Heart right ventricle (tissue), 16 donors: ENCODE results near the gene SPIN3. TPM values are rescaled to one million over a fixed set of nuclear protein-coding genes. Genes with fewer than 3 reads are reported as not detected.
"Not testable (repeated sequence)": the region's sequence is repeated elsewhere in the genome, so short reads cannot be mapped to it uniquely, and the experiment has no call there.

Experiments used
- ATAC-seq, 8 donors: fragments of 200-7000 bp; cut with Tn5 transposase; one replicate each; pipeline ENCODE4 v1.9.1; 2020; ENCODE audit warnings: mild to moderate bottlenecking in 8 of 8, moderate library complexity in 8 of 8, moderate number of reproducible peaks in 1 of 8
- DNase-seq, 2 donors: peaks; one replicate each; pipeline ENCODE4 v3.0.0-alpha.2; 2020
- H3K27ac ChIP-seq, 10 donors: fragments of 200-600 bp; sonication (generic) in 2 of 10; one replicate each; pipeline versions ENCODE4 v1.5.0 to v1.8.0; 2020 to 2022; ENCODE audit warnings: mild to moderate bottlenecking in 3 of 10
- H3K27me3 ChIP-seq, 7 donors: fragments of 200-600 bp; one replicate each; pipeline ENCODE4 v1.8.0; 2021 to 2022; ENCODE audit warnings: mild to moderate bottlenecking in 2 of 7
- H3K36me3 ChIP-seq, 9 donors: fragments of 200-600 bp; sonication (generic) in 1 of 9; one replicate each; pipeline versions ENCODE4 v1.5.0 to v1.8.0; 2020 to 2022; ENCODE audit warnings: mild to moderate bottlenecking in 2 of 9
- H3K4me1 ChIP-seq, 9 donors: fragments of 200-600 bp; sonication (generic) in 1 of 9; one replicate each; pipeline versions ENCODE4 v1.5.0 to v1.8.0; 2020 to 2022; ENCODE audit warnings: mild to moderate bottlenecking in 4 of 9
- H3K4me3 ChIP-seq, 10 donors: fragments of 200-600 bp; sonication (generic) in 2 of 10; one replicate each; pipeline versions ENCODE4 v1.5.0 to v1.8.0; 2020 to 2022; ENCODE audit warnings: mild to moderate bottlenecking in 7 of 10, moderate library complexity in 2 of 10
- H3K9me3 ChIP-seq, 11 donors: fragments of 200-600 bp in 10 of 11; sonication (generic) in 2 of 11; one replicate each; pipeline versions ENCODE4 v1.5.0 to v1.8.0; 2013 to 2022; ENCODE audit warnings: mild to moderate bottlenecking in 2 of 11, control low read depth in 1 of 11, moderate library complexity in 1 of 11
- CTCF ChIP-seq, 9 donors: fragments of 200-600 bp; sonication (generic) in 2 of 9; IDR thresholded peaks; one replicate each; pipeline versions ENCODE4 v1.5.0 to v1.8.0; 2021 to 2022; ENCODE audit warnings: antibody characterized with exemption in 9 of 9, mild to moderate bottlenecking in 5 of 9, moderate library complexity in 1 of 9
- WGBS, 2 donors: extraction: QIAGEN DNeasy Blood & Tissue Kit; methylation state at CpG; one replicate each; pipeline ENCODE4 v1.1.7; 2013; ENCODE audit warnings: inconsistent platforms in 1 of 2; 5-methylcytosine and 5-hydroxymethylcytosine counted together
- intact Hi-C, 10 donors: fragments of 100-400 bp; cut with DNase I; formaldehyde crosslinking; loops; one replicate each; pipeline versions ENCODE4 v1.11.1 to v1.14.2; 2022
- long read RNA-seq, 3 donors: library from polyadenylated mRNA; unstranded; transcript quantifications; one replicate each; pipeline ENCODE4 v2.0.0, GENCODE V29; 2020 to 2021
- polyA plus RNA-seq, 2 donors: library from polyadenylated mRNA; stranded (reverse); fragments of 200-250 nt; gene quantifications; one replicate each; pipeline ENCODE4 v1.2.3, GENCODE V29; 2013
- total RNA-seq, 10 donors: library from RNA; stranded (reverse); fragmentation: NEBNext Ultra II Directional in 3 of 10; extraction: Animal tissue kit (Norgen Biotek cat#: 25700) in 3 of 10; gene quantifications; one replicate each; pipeline versions ENCODE4 v1.2.1 to v1.2.4, GENCODE V29; 2021 to 2023
- donor health status: Arrhythmogenic right ventricular cardiomyopathy.
- donor health status: ischemic (EF 13 %, LVEDD 7.1; RV severe dilation, severe dysfunction).
- donor health status: healthy with polysubstance abuse.
- donor health status: DM: no; HTN: yes; CAD: no.
- donor health status: DM: no; HTN: no; CAD: no.
- donor health status: ischemic (EF 25% LVEDD 6.9; RV normal size, moderate dysfunction).
- donor health status: ischemic (EF 25% LVEDD 5.7; RV mildly dilated, moderate dysfunction).
- donor health status: healthy.
- donor health status: DM: yes; HTN: yes; CAD: no.
- donor health status: Ischemic cardiomyopathy.
- donor health status: ischemic (EF 35%, LVEDD 5.7; RV mildly dilated, moderate dysfunction).
- donor health status: nonischemic (EF 11% LVEDD 7.7; RV severe dilation, severe dysfunction).
- donor health status: DM: yes; HTN: yes; CAD: no.
- donor health status: PGD.
- donor health status: ischemic (EF 29% LVEDD 5.4; RV normal size, mild dysfunction).
- donor health status: nonischemic (EF 23%, LVEDD 6.1; RV moderate dilation, normal function).

The SPIN3 gene
- total RNA-seq, result 1 to 10 TPM; 2.3 to 4.9 (median 3.5) TPM
- polyA plus RNA-seq, result 1 to 10 TPM; 2.1 to 3.5 TPM
- long read RNA-seq, donor 1, full-length matches to known transcripts, result 9 of 9 reads
- long read RNA-seq, donor 1, partial matches to known transcripts, result 0 of 9 reads
- long read RNA-seq, donor 1, other reads (novel, unspliced or antisense), result 0 of 9 reads
- long read RNA-seq, donor 2, full-length matches to known transcripts, result 2 of 2 reads
- long read RNA-seq, donor 2, partial matches to known transcripts, result 0 of 2 reads
- long read RNA-seq, donor 2, other reads (novel, unspliced or antisense), result 0 of 2 reads
- long read RNA-seq, donor 3, full-length matches to known transcripts, result 3 of 4 reads
- long read RNA-seq, donor 3, partial matches to known transcripts, result 0 of 4 reads
- long read RNA-seq, donor 3, other reads (novel, unspliced or antisense), result 1 of 4 reads

- Histone ChIP-seq H3K27ac (peak within 1 kb of the TSS; percentile 29 to 83 (median 68)), H3K27me3 (peaks cover 0 to 46% (median 0%) of the 10 kb centered on the region in 7 donors), H3K4me3 (peak within 1 kb of the TSS; percentile 52 to 76 (median 68)), H3K4me1 (peaks cover 0 to 9% (median 3%) of the 10 kb centered on the region in 9 donors), H3K9me3 (no peaks in the 10 kb centered on the region), H3K36me3 (peaks cover 0 to 15% (median 0%) of the 10 kb centered on the region in 9 donors)
- ATAC-seq (peak; percentile 96 to 100 (median 99)), DNase-seq (peak; percentile 78 to 82)
- intact Hi-C loops, result no loop called here
- no peak for TF ChIP-seq CTCF (IDR thresholded peaks at IDR 0.05)
- 1% methylated on average over 29 to 38 of the region's 39 CpGs for WGBS, 2 donors
Measured at GRCh38 chrX:56995271-56995994, at the start of gene SPIN3. Gene SPIN3 (minus strand): TSS chrX:56995541. CDS start chrX:56994947, 594 bp downstream.

DNA sequence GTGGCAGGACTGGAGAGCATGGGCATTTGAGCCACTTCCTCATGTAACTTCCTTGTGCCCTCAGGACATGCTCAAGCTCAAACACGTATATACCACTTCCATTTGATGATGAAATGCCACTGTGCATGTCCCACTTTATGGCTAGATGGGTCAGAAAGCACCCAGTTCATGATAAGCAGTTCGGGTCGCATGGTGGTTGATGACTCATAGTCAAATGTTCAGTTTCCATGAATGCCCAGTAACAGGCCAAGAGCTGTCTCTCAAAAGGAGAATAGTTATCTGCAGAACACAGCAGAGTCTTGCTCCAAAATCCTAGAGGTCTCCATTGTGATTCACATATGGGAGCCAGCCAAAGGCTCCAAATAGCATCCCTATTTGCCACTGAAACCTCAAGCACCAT lies 48.9 kb upstream of the SPIN3 start:
- no peak for DNase-seq
- no peak for TF ChIP-seq CTCF (IDR thresholded peaks at IDR 0.05)
- Histone ChIP-seq H3K4me3 (no peak overlapping the region), H3K9me3 (no peaks in the 10 kb centered on the region), H3K36me3 (no peaks in the 10 kb centered on the region), H3K4me1 (no peaks in the 10 kb centered on the region), H3K27ac (no peak overlapping the region), H3K27me3 (peaks cover 0 to 58% (median 0%) of the 10 kb centered on the region in 7 donors)
- ATAC-seq, result no peak
- intact Hi-C loops, result no loop called here
- 69 to 72% methylated on average over 3 of the region's 3 CpGs for WGBS, 2 donors

DNA sequence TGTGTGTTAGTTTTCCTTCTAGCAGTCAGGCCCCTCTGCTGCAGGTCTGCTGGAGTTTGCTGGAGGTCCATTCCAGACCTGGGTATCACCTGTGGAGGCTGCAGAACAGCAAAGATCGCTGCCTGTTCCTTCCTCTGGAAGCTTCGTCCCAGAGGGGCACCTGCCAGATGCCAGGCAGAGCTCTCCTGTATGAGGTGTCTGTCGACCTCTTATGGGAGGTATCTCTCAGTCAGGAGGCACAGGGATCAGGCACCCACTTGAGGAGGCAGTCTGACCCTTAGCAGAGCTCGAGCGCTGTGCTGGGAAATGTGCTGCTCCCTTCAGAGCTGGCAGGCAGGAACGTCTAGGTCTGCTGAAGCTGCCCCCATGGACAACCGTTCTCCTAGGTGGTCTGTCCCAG lies 41.9 kb upstream of the SPIN3 start:
- H3K9me3 ChIP-seq, H3K4me1 ChIP-seq, H3K36me3 ChIP-seq, DNase-seq, intact Hi-C loops, H3K27ac ChIP-seq, H3K4me3 ChIP-seq, ATAC-seq: not testable (repeated sequence)
- H3K27me3 ChIP-seq, result peaks cover 0 to 52% (median 0%) of the 10 kb centered on the region in 7 donors
- WGBS, 2 donors, result 80 to 87% methylated on average over 7 of the region's 7 CpGs

DNA sequence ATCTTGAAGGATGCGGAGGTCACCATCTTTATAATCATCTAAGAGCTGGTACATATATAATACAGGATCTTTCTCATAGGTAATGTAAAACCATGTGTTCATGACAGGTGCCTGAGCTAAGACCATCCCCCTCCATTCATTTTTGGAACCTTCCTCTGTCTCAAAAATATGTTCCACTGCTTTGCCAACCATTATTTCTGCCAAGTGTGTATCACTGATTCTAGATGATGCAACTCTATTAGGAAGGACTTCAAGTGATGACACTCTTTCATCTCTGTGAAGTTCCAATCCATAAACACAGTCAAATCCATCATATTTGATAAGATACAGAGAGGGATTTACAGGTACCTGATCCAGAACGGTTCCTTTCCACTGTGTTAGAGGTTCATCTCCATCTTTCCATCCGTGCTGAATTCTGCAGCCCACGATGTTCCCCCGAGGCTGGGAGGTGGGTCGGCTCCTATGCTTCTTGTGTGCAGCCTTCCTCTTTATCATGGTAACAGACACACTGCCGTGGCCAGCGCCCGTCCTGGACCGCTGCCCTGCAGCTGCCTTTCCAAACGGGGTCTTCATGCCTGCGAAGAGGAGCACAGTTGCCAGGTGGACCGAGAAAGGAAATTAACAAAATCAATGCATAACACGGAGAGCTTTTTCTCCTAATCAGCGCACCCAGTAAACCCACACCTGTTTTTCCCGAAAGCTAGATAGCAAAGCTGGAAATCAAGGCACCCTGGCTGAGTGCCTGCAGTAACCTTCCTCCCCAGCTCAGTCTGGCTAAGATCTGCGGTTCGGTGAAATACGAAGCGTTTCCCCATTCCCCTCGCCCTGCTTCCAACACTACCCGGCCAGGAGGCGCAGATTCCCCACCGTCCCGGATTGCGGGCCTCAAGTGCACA lies 718 bp downstream of the SPIN3 start:
- peak overlapping the region; percentile 52 to 76 (median 68) for H3K4me3 ChIP-seq
- intact Hi-C loops, result no loop called here
- H3K4me1 ChIP-seq, result peaks cover 0 to 9% (median 3%) of the 10 kb centered on the region in 9 donors
- no peak for TF ChIP-seq CTCF (IDR thresholded peaks at IDR 0.05)
- peak overlapping the region in 9 of 10 donors; percentile 63 to 83 (median 68) for H3K27ac ChIP-seq
- 9 to 11% methylated on average over 25 to 26 of the region's 26 CpGs for WGBS, 2 donors
- peaks cover 0 to 15% (median 0%) of the 10 kb centered on the region in 9 donors for H3K36me3 ChIP-seq
- H3K9me3 ChIP-seq, result no peaks in the 10 kb centered on the region
- DNase-seq (peak in 1 of 2 donors; percentile 7), ATAC-seq (peak in 4 of 8 donors; percentile 25 to 50 (median 50))
- H3K27me3 ChIP-seq, result peaks cover 0 to 40% (median 0%) of the 10 kb centered on the region in 7 donors
